Right lobe of liver (tissue), 4 donors: ENCODE data around the gene GNAL.

Experiments used
- CTCF ChIP-seq, 4 donors: fragments of 200-600 bp in 3 of 4; fragments of 450-650 bp in 1 of 4; IDR thresholded peaks; one replicate each; pipeline versions ENCODE4 v1.5.1 to v1.8.0; 2016 to 2022; ENCODE audit warnings: antibody characterized with exemption in 4 of 4, mild to moderate bottlenecking in 2 of 4
- POLR2A ChIP-seq: fragments of 450-650 bp; IDR thresholded peaks from one replicate; pipeline ENCODE4 v1.6.1; 2017; ENCODE audit warnings: antibody characterized with exemption, mild to moderate bottlenecking
- donor health status: DM: no; HTN: no; CAD: no.
- donor health status: DM: no; HTN: no; CAD: no.
- donor health status: DM: no; HTN: yes; CAD: no.

GRCh38 chr18:11859903-11860407, 170.9 kb downstream of the GNAL start:
- TF ChIP-seq CTCF (IDR thresholded peaks at IDR 0.05) (no peak), POLR2A (no peak)
